T follicular helper cell (primary cell): Measurements from ENCODE around the gene SEPHS1.
"Not testable (repeated sequence)": the region's sequence is repeated elsewhere in the genome, so short reads cannot be mapped to it uniquely, and the experiment has no call there.

Source experiments
- DNase-seq: peaks from one replicate; pipeline ENCODE4 v3.0.0-alpha.2; 2020; ENCODE audit warnings: low read depth

SEPHS1 gene

GRCh38 chr10:13282348-13282747, 65.7 kb downstream of the SEPHS1 start:
- DNase-seq: not testable (repeated sequence)

- no peak for DNase-seq
Observed at GRCh38 chr10:13276749-13277365, 71.2 kb downstream of the SEPHS1 start.

- not testable (repeated sequence) for DNase-seq
Observed at GRCh38 chr10:13276146-13276545, 71.9 kb downstream of the SEPHS1 start.

- no peak for DNase-seq
Observed at GRCh38 chr10:13272164-13272571, 75.9 kb downstream of the SEPHS1 start.

DNA sequence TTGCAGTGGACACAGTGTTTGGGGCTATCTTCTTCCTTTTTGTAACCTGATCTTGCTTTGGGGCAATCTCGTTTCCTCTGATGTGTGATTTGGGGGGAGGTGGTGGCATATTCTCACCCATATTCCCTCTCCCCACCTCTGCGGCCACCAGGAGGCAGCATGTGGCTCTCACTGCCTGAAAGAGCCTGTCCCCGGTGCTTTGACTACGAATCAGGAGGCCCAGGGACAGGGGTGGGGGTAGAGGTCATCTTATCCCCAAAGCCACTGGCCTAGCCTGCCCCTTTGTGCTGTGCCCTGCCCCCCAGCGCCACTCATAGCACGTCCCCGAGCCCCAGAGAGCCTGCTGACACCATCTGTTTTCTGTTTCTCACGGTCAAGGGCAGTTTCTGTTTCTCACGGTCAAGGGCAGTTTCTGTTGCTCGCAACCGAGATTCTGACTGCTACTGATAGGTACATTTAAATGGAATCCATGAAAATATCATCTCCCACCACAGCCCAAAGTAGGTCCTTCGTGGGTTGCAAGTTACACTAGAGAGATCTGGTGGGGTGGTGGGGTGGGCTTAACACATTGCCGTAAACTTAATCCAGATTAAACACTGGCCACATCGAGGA, 76.4 kb downstream of the SEPHS1 start:
- DNase-seq: peak; percentile 43

- no peak for DNase-seq
Observed at GRCh38 chr10:13270877-13271551, 77.1 kb downstream of the SEPHS1 start.

GRCh38 chr10:13268841-13269240, 79.3 kb downstream of the SEPHS1 start:
- no peak for DNase-seq

DNA sequence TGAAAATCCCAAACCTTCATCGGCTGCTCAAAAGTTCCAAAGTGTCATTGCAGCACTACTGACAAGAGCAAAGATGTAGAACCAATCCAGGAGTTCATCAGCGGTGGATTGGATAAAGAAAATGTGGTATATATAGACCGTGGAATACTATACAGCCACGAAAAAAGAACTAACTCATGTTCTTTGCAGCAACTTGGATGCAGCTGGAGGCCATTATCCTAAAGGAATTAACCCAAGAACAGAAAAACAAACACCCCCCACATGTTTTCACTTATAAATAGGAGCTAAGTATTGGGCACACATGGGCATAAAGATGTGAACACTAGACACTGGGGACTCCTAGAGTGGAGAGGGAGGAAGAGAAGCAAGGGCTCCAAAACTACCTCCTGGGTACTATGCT, 79.8 kb downstream of the SEPHS1 start:
- no peak for DNase-seq
